Measurements from ENCODE around the gene BCOR. TPM values are rescaled to one million over a fixed set of nuclear protein-coding genes. Genes with fewer than 3 reads are reported as not detected.

The BCOR gene
- total RNA-seq, 1 experiment from 2014 or later = 134 TPM

GRCh38 chrX:40008791-40009461 lies 88.8 kb downstream of the BCOR start:
- Histone ChIP-seq H3K27ac (ENCODE audit: insufficient read length, low read depth, low read length) (no peak overlapping the region), H3K79me2 (ENCODE audit: insufficient read depth, low read length) (no peaks in the 10 kb centered on the region), H4K91ac (ENCODE audit: insufficient read length, low read depth, low read length) (no peak overlapping the region), H2BK15ac (ENCODE audit: low read depth, low read length) (no peak overlapping the region), H3K9ac (ENCODE audit: extremely low read depth, insufficient read length, low read length) (no peak overlapping the region), H2AK5ac (ENCODE audit: insufficient read length, low read length) (no peak overlapping the region), H4K5ac (ENCODE audit: insufficient read length, low read depth, low read length) (no peak overlapping the region), H3K4me1 (ENCODE audit: insufficient read depth, low read length) (peaks cover 4% of the 10 kb centered on the region), H2BK12ac (ENCODE audit: insufficient read length, low read depth, low read length) (no peak overlapping the region), H2BK120ac (ENCODE audit: low read depth, low read length, poor library complexity, severe bottlenecking) (no peak overlapping the region), H3K4ac (ENCODE audit: low read depth, low read length) (no peak overlapping the region), H3K27me3 (ENCODE audit: insufficient read depth, low read length) (peaks cover 61% of the 10 kb centered on the region), H4K20me1 (ENCODE audit: control insufficient read depth, insufficient read depth, insufficient read length) (no peaks in the 10 kb centered on the region), H3K23ac (ENCODE audit: insufficient read length, low read depth, low read length) (no peak overlapping the region), H2AFZ (ENCODE audit: low read length) (no peak overlapping the region), H3K56ac (ENCODE audit: insufficient read length, low read depth, low read length) (no peak overlapping the region), H3K18ac (ENCODE audit: insufficient read length, low read depth, low read length) (peak overlapping the region; percentile 12), H4K8ac (replicated peaks; ENCODE audit: insufficient read length, low read depth, low read length) (no peak overlapping the region), H3K79me1 (ENCODE audit: insufficient read depth, low read depth, low read length, poor library complexity, severe bottlenecking) (no peaks in the 10 kb centered on the region), H2BK5ac (ENCODE audit: insufficient read length, low read length) (no peak overlapping the region), H2BK20ac (ENCODE audit: low read depth, low read length, poor library complexity, severe bottlenecking) (no peak overlapping the region), H3T11ph (ENCODE audit: low read length) (no peak overlapping the region), H3K4me2 (ENCODE audit: insufficient read depth, insufficient read length, low read length) (peak overlapping the region; percentile 81), H3K23me2 (ENCODE audit: insufficient read length, low read depth, low read length, poor library complexity, severe bottlenecking) (peaks cover 29% of the 10 kb centered on the region), H3K9me3 (ENCODE audit: control insufficient read depth, low read depth, low read length) (no peaks in the 10 kb centered on the region), H3K14ac (ENCODE audit: insufficient read depth, low read length) (no peak overlapping the region)
- peaks cover 54 to 58% of the 10 kb centered on the region in 2 experiments for H3K9me3 Mint-ChIP-seq
- H3K36me3 Mint-ChIP-seq (ENCODE audit: insufficient read depth in 1 of 3, low read depth in 3 of 3) = peaks cover 0 to 5% (median 0%) of the 10 kb centered on the region in 3 experiments; a peak in 3 of 7 replicates
- no CpG with 5 or more reads among the region's 52 CpGs for WGBS (ENCODE audit: extremely low coverage, insufficient read length, low lambda C conversion rate)
- H3K27me3 Mint-ChIP-seq (ENCODE audit: low read depth) = peaks cover 91% of the 10 kb centered on the region
- TF ChIP-seq, protein P1, sequence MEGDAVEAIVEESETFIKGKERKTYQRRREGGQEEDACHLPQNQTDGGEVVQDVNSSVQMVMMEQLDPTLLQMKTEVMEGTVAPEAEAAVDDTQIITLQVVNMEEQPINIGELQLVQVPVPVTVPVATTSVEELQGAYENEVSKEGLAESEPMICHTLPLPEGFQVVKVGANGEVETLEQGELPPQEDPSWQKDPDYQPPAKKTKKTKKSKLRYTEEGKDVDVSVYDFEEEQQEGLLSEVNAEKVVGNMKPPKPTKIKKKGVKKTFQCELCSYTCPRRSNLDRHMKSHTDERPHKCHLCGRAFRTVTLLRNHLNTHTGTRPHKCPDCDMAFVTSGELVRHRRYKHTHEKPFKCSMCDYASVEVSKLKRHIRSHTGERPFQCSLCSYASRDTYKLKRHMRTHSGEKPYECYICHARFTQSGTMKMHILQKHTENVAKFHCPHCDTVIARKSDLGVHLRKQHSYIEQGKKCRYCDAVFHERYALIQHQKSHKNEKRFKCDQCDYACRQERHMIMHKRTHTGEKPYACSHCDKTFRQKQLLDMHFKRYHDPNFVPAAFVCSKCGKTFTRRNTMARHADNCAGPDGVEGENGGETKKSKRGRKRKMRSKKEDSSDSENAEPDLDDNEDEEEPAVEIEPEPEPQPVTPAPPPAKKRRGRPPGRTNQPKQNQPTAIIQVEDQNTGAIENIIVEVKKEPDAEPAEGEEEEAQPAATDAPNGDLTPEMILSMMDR (conservative IDR thresholded peaks at IDR 0.05) = no peak
- no peak overlapping the region for H3K27ac Mint-ChIP-seq
- H3K4me3 Mint-ChIP-seq = peak overlapping the region; percentile 56 to 78
- peak; percentile 75 for DNase-seq
- peaks cover 46 to 55% of the 10 kb centered on the region in 2 experiments for H3K4me1 Mint-ChIP-seq

Data from H9 (cell line).